Hematopoietic multipotent progenitor cell treated with erythropoietin and hydrocortisone succinate and interleukin-3 and kit ligand, for 15 days (in vitro differentiated cells): ENCODE results near the gene ATXN7L2.

ENCODE experiments used
- DNase-seq: peaks from one replicate; pipeline ENCODE4 v3.0.0-alpha.2; 2015; ENCODE audit warnings: low spot score

The ATXN7L2 gene

DNA sequence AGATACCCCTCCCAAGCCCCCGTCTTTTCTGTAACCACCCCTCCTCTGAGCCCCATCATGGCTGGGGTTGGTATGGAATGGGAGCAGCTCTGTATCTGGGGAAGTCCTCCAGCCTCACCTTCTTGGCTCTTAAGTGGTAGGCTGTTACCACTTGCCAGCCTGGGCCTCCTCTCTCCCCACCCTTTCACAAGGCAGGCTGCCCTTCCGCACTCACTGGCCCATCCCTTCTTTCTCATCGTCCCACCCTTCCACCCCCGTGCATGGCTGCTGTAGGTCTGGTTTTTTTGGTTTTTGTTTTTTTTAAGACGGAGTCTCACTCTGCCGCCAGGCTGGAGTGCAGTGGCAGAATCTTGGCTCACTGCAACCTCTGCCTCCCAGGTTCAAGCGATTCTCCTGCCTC lies 15.4 kb downstream of the ATXN7L2 start:
- no peak for DNase-seq

DNA sequence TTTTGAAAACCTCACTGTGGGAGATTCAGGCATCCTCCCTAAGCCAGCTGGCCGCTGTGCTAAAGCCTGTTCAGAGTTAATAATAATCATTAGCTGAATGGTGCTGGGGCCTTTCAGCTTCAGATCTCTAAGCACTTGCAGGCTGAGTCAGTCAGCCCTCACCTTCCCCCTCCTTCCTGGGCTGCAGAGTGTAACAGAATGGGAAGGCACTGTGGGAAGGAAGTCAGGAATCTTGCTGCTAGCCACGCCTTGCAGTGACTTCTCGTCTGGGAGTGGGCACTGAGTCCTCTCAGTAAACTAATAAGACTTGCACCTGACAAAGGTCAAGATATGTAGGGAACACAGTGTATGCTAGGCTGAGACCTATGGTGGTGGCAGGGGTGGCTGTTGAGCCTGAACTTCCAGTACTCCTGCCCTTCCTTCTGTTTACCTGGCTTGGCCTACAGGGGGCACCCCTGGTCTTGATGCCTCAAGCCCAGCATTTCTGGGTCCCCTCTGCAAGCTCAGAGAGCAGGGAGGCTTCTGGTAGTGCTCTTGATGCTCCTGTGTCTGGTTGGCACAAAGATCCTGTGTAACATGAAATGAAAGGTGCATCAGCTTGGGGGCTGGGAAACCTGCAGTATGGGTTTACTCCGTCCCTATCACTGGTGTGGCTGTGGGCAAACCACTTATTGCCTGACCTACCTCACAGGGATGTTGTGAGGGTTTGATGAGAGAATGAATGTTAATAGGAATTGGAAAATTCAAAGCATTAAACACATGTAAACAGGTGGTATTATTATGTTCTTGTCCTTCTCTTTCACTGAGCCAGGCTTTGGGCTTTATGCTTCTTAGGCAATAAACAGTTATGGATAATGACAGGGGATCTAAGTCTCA lies 16.2 kb downstream of the ATXN7L2 start:
- DNase-seq: peak; percentile 33

DNA sequence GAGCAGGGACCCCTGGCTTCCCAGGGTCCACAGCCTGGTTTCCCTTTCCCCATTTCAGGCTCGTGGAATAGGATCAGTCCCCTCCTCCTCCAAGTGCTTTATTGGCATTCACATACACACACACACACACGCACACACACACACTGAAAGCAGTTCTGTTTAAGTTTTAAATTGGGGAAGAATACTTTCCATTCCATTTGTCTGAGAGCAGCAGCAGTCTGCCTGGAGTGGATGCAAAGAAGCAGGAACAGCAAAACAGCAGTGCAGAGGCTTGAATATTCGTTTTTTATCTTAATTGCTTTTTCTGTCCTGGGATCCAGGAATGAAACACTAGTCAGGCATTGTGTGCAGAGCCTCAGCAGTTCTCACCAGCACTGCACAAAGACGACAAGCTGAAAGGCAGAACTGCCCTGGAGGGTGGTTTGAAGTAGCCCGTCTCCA lies 17.3 kb downstream of the ATXN7L2 start:
- DNase-seq: no peak

GRCh38 chr1:109501644-109502363 lies 18.1 kb downstream of the ATXN7L2 start:
- no peak for DNase-seq

- DNase-seq: no peak
Observed at GRCh38 chr1:109502364-109502851, 18.7 kb downstream of the ATXN7L2 start.

DNA sequence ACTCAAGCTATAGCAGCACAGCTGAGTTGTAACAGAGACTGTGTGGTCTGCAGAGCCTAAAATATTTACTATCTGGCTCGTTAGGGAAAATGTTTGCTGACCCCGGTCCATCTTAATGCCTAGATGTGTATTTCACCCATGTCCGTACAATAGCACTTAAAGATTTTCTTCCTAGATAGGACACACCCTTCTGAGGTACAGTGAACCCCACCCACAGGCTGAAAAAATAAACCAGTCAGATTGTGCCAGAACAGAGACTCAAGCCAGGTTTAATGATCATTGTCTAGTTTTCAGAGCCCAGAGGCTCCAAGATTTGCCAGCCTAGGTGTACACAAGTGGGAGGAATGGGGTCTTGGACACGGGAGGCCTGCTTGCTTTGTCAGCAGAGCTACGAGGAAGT lies 20.2 kb downstream of the ATXN7L2 start:
- DNase-seq: no peak

GRCh38 chr1:109504974-109505373 lies 21.3 kb downstream of the ATXN7L2 start:
- no peak for DNase-seq

- no peak for DNase-seq
Observed at GRCh38 chr1:109508001-109508872, 24.5 kb downstream of the ATXN7L2 start.

GRCh38 chr1:109508873-109509175 lies 25.1 kb downstream of the ATXN7L2 start:
- no peak for DNase-seq

DNA sequence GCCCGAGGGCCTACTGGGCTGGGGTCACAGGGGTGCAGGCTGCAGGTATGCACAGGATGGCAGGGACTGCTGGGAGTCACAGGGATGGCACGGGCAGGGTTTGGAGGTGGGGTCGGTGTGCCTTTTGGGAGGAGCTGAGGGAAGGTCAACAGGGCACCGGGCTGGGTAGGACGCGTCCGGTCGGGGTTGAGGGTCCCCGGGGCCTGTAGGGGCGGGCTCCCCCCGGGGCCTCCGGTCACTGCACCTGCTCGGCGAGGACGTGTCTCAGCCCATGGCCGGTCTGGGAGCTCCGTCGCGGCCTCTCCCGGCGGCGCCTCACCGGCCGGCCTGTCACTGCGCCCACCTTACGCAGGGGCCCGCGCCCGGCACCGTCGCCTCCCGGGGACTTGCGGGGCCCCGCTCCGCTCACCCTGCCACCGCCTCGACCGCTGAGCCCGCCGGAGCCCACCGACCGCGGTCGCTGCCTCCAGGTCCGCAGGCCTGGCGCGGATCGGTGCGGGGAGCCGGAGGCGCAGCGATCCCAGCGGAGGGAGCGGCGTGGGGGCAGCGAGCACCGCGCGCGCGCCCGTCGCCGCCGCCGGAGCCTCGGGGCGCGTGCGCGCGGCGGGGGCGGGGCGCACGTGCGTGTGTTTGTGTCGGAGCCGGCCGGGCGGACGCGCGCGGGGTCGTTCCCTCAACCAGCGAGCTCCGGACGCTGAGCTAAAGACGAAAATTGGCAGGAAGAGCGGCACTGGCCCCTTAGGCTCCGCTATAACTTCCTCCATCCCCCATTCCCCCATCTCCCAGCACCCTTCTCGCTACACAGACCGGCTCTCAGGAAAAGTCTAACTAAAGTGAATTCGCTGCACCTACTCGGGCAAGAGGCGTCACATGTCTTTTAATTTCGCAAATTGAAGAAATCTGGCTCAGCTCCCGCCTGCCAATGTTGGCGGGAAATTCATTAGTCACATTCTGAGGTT lies 25.8 kb downstream of the ATXN7L2 start, which contains the start of gene AMIGO1:
AMIGO1 (minus strand) TSS at position 552 of the 959 bp plus-strand sequence. CDS start 815 bp downstream, outside the sequence.
- DNase-seq: no peak

DNA sequence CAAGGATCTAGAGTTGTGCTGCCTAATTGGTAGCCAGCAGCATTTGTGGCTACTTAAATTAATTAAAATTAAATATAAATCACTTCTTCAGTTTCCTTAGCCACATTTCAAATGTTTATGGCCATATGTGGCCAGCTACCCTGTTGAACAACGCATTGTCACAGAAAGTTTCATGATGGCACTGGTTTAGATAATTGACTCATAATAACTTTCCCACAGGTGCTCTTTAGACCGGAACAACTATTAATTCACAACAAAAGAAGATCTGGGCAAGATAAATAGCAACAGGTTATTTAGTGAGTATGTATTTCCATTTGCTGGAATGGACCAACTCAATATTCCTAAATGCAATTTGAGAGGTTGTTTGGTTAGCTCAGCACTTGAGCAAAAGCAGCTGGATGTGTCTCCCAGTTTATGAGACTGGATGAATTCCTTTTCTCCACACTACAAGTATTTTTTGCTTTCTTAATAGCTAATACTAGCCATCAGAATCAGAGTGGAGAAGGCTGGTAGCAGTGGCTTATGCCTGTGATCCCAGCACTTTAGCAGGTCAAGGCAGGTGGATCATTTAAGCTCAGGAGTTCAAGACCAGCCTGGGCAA lies 29.5 kb downstream of the ATXN7L2 start:
- no peak for DNase-seq

- no peak for DNase-seq
Observed at GRCh38 chr1:109514846-109515245, 31.1 kb downstream of the ATXN7L2 start.

DNA sequence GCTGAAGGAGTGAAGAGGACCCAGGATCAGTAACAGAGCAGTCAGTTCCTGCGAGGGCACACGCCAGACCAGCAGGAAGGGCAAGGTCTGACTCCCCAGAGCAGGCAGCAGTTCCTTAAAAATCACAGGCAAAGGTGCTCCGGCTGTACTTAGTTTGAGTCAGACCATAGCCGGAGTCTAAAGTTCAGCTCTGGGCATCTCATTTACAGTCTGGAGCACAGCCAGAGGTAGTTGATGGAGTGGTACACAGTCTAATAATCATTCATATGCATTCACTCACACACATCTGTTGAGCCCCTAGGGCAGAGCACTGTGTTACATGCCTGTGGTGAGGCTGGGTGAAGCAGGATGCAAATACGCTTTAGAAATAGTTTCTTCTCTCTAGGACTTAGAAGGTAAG lies 33.2 kb downstream of the ATXN7L2 start:
- DNase-seq: no peak

DNA sequence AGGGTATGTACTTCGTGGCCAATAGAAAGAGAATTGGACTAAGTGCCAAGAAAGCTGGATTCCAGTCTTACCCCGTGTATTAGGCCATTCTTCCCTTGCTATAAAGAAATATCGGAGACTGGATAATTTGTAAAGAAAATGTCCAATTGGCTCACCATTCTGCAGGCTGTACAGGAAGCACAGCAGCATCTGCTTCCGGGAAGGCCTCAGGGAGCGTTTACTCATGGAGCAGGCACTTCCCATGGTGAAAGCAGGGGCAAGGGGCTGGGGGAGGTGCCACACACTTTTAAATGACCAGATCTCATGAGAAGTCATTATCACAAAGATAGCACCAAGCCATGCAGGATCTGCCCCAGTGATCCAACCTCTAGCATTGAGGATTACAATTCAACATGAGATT lies 33.6 kb downstream of the ATXN7L2 start:
- DNase-seq: no peak

- DNase-seq: no peak
Observed at GRCh38 chr1:109521002-109521951, 37.6 kb downstream of the ATXN7L2 start.

DNA sequence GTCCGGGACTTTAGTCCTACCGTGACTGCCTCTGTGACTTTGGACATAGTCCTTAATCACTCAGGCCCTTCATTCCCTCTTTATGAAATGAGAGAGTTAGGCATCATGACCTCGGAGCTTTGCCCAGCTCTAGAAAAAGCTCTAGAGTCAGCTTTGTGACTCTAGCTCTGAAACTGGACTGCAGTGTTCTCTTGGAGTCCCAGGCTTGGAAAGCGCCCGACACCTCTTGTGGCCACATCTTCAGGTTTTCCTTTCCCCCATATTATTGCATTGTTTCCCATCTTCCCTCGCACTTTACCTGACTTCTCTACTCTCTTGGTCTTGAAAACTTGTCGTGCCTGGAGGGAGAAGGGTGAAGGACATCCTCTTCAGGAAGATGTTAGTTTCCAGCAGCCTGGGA lies 38.3 kb downstream of the ATXN7L2 start:
- no peak for DNase-seq

DNA sequence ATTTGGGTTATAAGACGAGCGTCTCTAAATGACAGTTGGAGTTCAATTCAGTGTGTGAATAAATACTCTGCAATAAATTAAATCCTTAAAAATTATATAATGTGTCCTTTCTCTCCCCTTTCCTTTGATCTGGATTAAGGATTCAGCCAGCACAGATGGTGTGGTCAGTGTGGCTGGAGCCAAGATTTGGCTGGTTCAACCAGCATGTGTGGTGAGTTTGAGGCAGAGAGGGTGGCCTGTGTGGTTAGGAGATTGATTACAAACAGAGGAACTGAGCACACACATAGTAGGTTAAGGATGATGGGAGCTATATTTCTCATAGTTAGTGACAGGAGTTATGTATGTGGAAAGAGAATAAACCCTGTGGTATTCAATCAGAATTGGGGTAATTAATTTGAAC lies 40.0 kb downstream of the ATXN7L2 start:
- no peak for DNase-seq

DNA sequence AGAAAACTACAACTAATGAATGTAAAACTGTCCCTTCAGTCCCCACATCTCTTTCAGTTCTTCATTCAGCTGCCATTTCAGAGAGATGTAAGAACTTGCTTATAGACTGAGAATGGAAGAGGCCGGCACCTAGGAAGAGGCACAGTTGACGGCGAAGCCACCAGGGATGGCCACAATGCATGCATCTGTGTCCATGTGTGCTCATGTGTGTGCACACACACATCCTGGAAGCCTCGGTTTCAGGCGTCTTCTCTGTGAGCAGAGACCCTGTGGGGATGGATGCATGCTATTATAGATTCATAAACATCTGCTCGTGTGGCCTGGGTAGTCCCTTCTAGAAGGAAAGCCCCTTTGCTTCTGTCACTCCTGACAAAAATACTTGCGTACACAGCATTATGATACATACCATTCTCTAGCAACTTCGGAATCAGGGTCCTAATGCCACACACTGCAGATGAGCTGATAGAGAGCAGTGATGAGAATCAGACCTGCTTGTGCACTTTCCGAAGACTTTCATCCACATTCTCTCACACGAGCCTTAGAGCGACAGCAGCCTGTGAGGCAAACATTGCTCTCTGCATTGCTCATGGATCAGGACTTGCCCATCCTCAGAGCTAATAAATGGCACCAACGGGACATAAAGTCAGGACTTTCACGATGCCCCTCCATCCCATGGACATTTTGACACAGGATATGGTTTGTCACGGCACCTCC lies 43.5 kb downstream of the ATXN7L2 start:
- DNase-seq: no peak
